HUES6 (cell line): ENCODE measurements around the gene SMIM1.

Source experiments
- H3K27ac ChIP-seq: 2 replicates; pipeline ENCODE4 v1.7.0; 2013; ENCODE audit warnings: low read depth, mild to moderate bottlenecking, low read length, inconsistent platforms
- H3K27me3 ChIP-seq: 2 replicates; pipeline ENCODE4 v1.6.1; 2013; ENCODE audit warnings: low read length; ENCODE audit not compliant: control insufficient read depth, insufficient read depth
- H3K36me3 ChIP-seq: 2 replicates; pipeline ENCODE4 v1.6.1; 2013; ENCODE audit warnings: low read length; ENCODE audit not compliant: control insufficient read depth, insufficient read depth
- H3K4me1 ChIP-seq: 2 replicates; pipeline ENCODE4 v1.6.1; 2013; ENCODE audit warnings: low read length; ENCODE audit not compliant: control insufficient read depth, insufficient read depth
- H3K4me3 ChIP-seq: 2 replicates; pipeline ENCODE4 v1.5.1; 2013; ENCODE audit warnings: low read depth, low read length
- H3K9ac ChIP-seq: one replicate; pipeline ENCODE4 v1.6.1; 2013; ENCODE audit warnings: mild to moderate bottlenecking, low read length
- H3K9me3 ChIP-seq: 2 replicates; pipeline ENCODE4 v1.6.1; 2013; ENCODE audit warnings: low read depth, low read length; ENCODE audit not compliant: control insufficient read depth, insufficient read depth

SMIM1 gene

GRCh38 chr1:3819771-3820200 is 47.2 kb downstream of the SMIM1 start:
- Histone ChIP-seq H3K9ac (no peak overlapping the region), H3K27me3 (no peaks in the 10 kb centered on the region), H3K27ac (no peak overlapping the region), H3K4me1 (no peaks in the 10 kb centered on the region), H3K9me3 (no peaks in the 10 kb centered on the region), H3K4me3 (no peak overlapping the region), H3K36me3 (peaks cover 51% of the 10 kb centered on the region)

- H3K9me3 ChIP-seq: no peaks in the 10 kb centered on the region
- no peaks in the 10 kb centered on the region for H3K4me1 ChIP-seq
- H3K27ac ChIP-seq: no peak overlapping the region
- no peaks in the 10 kb centered on the region for H3K27me3 ChIP-seq
- H3K9ac ChIP-seq: no peak overlapping the region
- H3K36me3 ChIP-seq: peaks cover 49% of the 10 kb centered on the region
- no peak overlapping the region for H3K4me3 ChIP-seq
Observed at GRCh38 chr1:3820316-3820715, 47.8 kb downstream of the SMIM1 start.

- Histone ChIP-seq H3K9ac (no peak overlapping the region), H3K4me1 (no peaks in the 10 kb centered on the region), H3K4me3 (no peak overlapping the region), H3K27me3 (no peaks in the 10 kb centered on the region), H3K36me3 (peaks cover 56% of the 10 kb centered on the region), H3K9me3 (no peaks in the 10 kb centered on the region), H3K27ac (no peak overlapping the region)
Observed at GRCh38 chr1:3821004-3821403, 48.5 kb downstream of the SMIM1 start.

- no peak overlapping the region for H3K4me3 ChIP-seq
- no peak overlapping the region for H3K9ac ChIP-seq
- H3K27ac ChIP-seq: no peak overlapping the region
- peaks cover 59% of the 10 kb centered on the region for H3K36me3 ChIP-seq
- no peaks in the 10 kb centered on the region for H3K27me3 ChIP-seq
- no peaks in the 10 kb centered on the region for H3K9me3 ChIP-seq
- no peaks in the 10 kb centered on the region for H3K4me1 ChIP-seq
Observed at GRCh38 chr1:3821447-3821846, 48.9 kb downstream of the SMIM1 start.

- H3K4me3 ChIP-seq: no peak overlapping the region
- no peaks in the 10 kb centered on the region for H3K27me3 ChIP-seq
- no peaks in the 10 kb centered on the region for H3K4me1 ChIP-seq
- no peak overlapping the region for H3K9ac ChIP-seq
- H3K9me3 ChIP-seq: no peaks in the 10 kb centered on the region
- H3K36me3 ChIP-seq: peaks cover 64% of the 10 kb centered on the region
- H3K27ac ChIP-seq: no peak overlapping the region
Observed at GRCh38 chr1:3821908-3822307, 49.4 kb downstream of the SMIM1 start.

GRCh38 chr1:3822421-3822820 is 49.9 kb downstream of the SMIM1 start:
- no peak overlapping the region for H3K4me3 ChIP-seq
- H3K36me3 ChIP-seq: peaks cover 66% of the 10 kb centered on the region
- no peak overlapping the region for H3K27ac ChIP-seq
- H3K9ac ChIP-seq: no peak overlapping the region
- no peaks in the 10 kb centered on the region for H3K27me3 ChIP-seq
- no peaks in the 10 kb centered on the region for H3K4me1 ChIP-seq
- H3K9me3 ChIP-seq: no peaks in the 10 kb centered on the region

DNA sequence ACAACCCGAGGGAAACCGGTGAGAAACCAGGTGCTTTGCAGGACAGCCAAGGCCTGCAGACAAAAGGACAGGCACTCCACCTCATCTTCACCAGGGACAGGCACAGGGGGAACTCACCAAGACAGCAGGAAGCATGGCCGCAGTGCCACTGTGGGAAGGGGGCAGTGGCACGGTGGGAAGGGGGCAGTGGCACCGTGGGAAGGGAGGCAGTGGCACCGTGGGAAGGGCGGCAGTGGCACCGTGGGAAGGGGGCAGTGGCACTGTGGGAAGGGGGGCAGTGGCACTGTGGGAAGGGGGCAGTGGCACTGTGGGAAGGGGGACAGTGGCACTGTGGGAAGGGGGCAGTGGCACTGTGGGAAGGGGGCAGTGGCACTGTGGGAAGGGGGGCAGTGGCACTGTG is 52.1 kb downstream of the SMIM1 start:
- Histone ChIP-seq H3K9me3 (no peaks in the 10 kb centered on the region), H3K27me3 (no peaks in the 10 kb centered on the region), H3K4me1 (no peaks in the 10 kb centered on the region), H3K9ac (no peak overlapping the region), H3K36me3 (peaks cover 74% of the 10 kb centered on the region), H3K4me3 (no peak overlapping the region), H3K27ac (no peak overlapping the region)

DNA sequence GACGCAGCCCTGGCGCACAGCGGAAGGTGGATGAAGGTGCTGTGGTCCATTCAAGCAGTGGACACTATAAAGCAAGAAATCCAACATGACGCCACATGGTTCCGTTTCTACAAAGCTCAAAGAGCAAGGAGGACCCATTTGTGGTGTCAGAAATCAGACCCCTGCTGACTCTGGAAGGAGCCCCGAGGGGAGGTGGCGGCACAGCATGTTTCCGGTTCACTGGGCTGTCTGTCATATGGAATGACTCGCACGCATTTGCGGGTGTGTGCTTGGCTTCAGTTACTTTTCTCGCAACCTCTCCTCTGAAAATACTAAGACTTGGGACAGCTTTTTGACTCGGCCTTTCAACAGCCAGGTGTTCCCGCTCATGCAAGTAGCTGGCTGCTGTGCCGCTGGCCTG is 52.8 kb downstream of the SMIM1 start:
- peaks cover 74% of the 10 kb centered on the region for H3K36me3 ChIP-seq
- no peaks in the 10 kb centered on the region for H3K9me3 ChIP-seq
- no peak overlapping the region for H3K27ac ChIP-seq
- H3K4me3 ChIP-seq: no peak overlapping the region
- no peaks in the 10 kb centered on the region for H3K4me1 ChIP-seq
- H3K27me3 ChIP-seq: no peaks in the 10 kb centered on the region
- H3K9ac ChIP-seq: no peak overlapping the region
